Activated naive CD8-positive, alpha-beta T cell treated with anti-CD3 and anti-CD28 coated beads, Interleukin-2, amount 50 U/mL, for 24 hours (primary cell): ENCODE data around the gene GSDMA.

Experiments
- ATAC-seq: fragments of 150-1000 bp; cut with Tn5 transposase; one replicate; pipeline ENCODE4 v1.10.0; 2021
- DNase-seq: peaks from one replicate; pipeline ENCODE4 v3.0.0; 2021
- H3K27ac Mint-ChIP-seq: one replicate; pipeline ENCODE4 v1.8.0; 2021; ENCODE audit warnings: mild to moderate bottlenecking, mixed read lengths
- H3K27me3 Mint-ChIP-seq: one replicate; pipeline ENCODE4 v1.8.0; 2021; ENCODE audit warnings: mixed read lengths
- H3K36me3 Mint-ChIP-seq: one replicate; pipeline ENCODE4 v1.8.0; 2021; ENCODE audit warnings: low read depth, mixed read lengths
- H3K4me1 Mint-ChIP-seq: one replicate; pipeline ENCODE4 v1.8.0; 2021; ENCODE audit warnings: mixed read lengths
- H3K4me3 Mint-ChIP-seq: one replicate; pipeline ENCODE4 v1.8.0; 2021; ENCODE audit warnings: mild to moderate bottlenecking, moderate library complexity, mixed read lengths
- H3K9me3 Mint-ChIP-seq: one replicate; pipeline ENCODE4 v1.8.0; 2021; ENCODE audit warnings: mixed read lengths

The GSDMA gene

GRCh38 chr17:40025991-40026815, 63.4 kb downstream of the GSDMA start:
- Mint-ChIP-seq H3K36me3 (peaks cover 40% of the 10 kb centered on the region), H3K4me1 (peaks cover 16% of the 10 kb centered on the region), H3K9me3 (no peaks in the 10 kb centered on the region), H3K4me3 (no peak overlapping the region), H3K27me3 (no peaks in the 10 kb centered on the region), H3K27ac (no peak overlapping the region)
- ATAC-seq (no peak), DNase-seq (no peak)

GRCh38 chr17:40026816-40027613, 64.2 kb downstream of the GSDMA start:
- no peak overlapping the region for H3K4me3 Mint-ChIP-seq
- H3K36me3 Mint-ChIP-seq, result peaks cover 42% of the 10 kb centered on the region
- DNase-seq, result peak; percentile 73
- no peaks in the 10 kb centered on the region for H3K9me3 Mint-ChIP-seq
- H3K27me3 Mint-ChIP-seq, result no peaks in the 10 kb centered on the region
- no peak overlapping the region for H3K27ac Mint-ChIP-seq
- peaks cover 16% of the 10 kb centered on the region for H3K4me1 Mint-ChIP-seq
- ATAC-seq, result peak; percentile 90
